Activated naive CD4-positive, alpha-beta T cell treated with anti-CD3 and anti-CD28 coated beads for 36 hours (primary cell): ENCODE data around the gene TBC1D22A. TPM values are rescaled to one million over a fixed set of nuclear protein-coding genes. Genes with fewer than 3 reads are reported as not detected.

Source experiments
- CTCF ChIA-PET: fragments of 350-600 bp; sonication (Branson Sonifier 250); formaldehyde crosslinking; loops from one replicate; lab custom pipeline; 2021; ENCODE audit warnings: antibody characterized with exemption; lab: Charles Lee
- DNase-seq: peaks from one replicate; pipeline ENCODE4 v3.0.0-alpha.2; 2020
- H3K27ac Mint-ChIP-seq: one replicate; pipeline ENCODE4 v1.8.0; 2021; ENCODE audit warnings: mild to moderate bottlenecking, mixed read lengths
- H3K27me3 Mint-ChIP-seq: one replicate; pipeline ENCODE4 v1.8.0; 2021; ENCODE audit warnings: low read depth, mixed read lengths
- H3K36me3 Mint-ChIP-seq: one replicate; pipeline ENCODE4 v1.8.0; 2021; ENCODE audit warnings: low read depth, mixed read lengths
- H3K4me1 Mint-ChIP-seq: one replicate; pipeline ENCODE4 v1.8.0; 2021; ENCODE audit warnings: low read depth, mixed read lengths
- H3K4me3 Mint-ChIP-seq: one replicate; pipeline ENCODE4 v1.8.0; 2021; ENCODE audit warnings: mild to moderate bottlenecking, moderate library complexity, mixed read lengths
- H3K9me3 Mint-ChIP-seq: one replicate; pipeline ENCODE4 v1.8.0; 2021; ENCODE audit warnings: mixed read lengths
- intact Hi-C: fragments of 100-400 bp; cut with micrococcal nuclease; formaldehyde crosslinking; loops from one replicate; pipeline ENCODE4 v1.15.1; 2023
- total RNA-seq, 2 experiments: library from RNA; stranded (reverse); gene quantifications; one replicate each; pipeline ENCODE4 v1.2.3, GENCODE V29; 2021

TBC1D22A gene
- total RNA-seq, 2 experiments from 2014 or later, result 20.1 to 21.4 TPM

DNA sequence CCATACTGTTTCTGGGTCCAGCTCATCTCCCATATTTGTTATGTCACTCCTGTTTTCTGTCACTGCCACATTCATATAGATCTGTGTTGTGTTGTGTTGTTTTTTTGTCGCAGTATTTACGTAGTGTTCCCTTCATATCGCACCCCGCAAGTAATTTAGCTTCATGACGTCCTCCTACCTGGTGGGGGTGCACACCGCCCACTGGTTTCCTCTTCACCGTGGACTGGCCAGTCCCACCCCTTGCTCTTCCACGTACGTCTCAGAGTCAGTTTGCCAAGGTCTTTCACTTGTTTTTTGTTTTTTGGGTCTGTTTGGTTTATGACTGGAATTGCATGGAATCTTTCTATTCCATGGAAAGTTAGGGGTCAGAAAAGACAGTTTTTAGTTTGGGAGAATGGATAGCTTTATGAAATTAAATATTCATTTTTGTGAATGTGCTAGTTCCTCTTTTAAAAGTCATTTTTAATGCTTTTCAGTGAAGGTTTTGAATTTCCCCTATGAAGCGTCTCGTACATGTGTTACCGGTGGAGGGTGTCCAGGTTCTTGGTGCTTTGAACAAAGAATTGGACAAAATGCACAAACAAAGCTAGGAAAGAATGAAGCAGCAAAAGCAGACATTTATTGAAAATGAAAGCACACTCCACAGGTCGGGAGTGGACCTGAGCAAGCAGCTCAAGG, 134.3 kb downstream of the TBC1D22A start:
- no peak overlapping the region for H3K27ac Mint-ChIP-seq
- no peak for DNase-seq
- CTCF ChIA-PET, result no interaction called here
- H3K27me3 Mint-ChIP-seq, result no peaks in the 10 kb centered on the region
- peaks cover 17% of the 10 kb centered on the region for H3K36me3 Mint-ChIP-seq
- H3K4me3 Mint-ChIP-seq, result no peak overlapping the region
- intact Hi-C loops, result no loop called here
- peaks cover 6% of the 10 kb centered on the region for H3K4me1 Mint-ChIP-seq
- H3K9me3 Mint-ChIP-seq, result no peaks in the 10 kb centered on the region

DNA sequence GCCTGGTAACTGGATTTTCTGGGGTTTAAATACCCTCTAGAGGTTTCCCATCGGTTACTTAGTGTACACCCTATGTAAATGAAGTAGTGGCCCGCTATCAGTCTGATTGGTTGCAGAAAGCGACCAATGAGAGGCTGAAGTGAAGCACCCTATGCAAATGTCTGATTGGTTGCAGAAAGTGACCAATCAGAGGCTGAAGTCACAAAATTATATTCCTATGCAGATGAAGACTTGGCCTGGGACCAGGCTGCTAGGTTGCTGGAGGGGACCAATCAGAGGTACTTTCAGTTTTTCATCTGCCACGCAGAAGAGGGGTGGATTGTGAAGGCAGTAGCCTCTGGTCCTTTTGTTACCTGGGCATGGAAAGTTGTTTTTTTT, 134.8 kb downstream of the TBC1D22A start:
- no peak overlapping the region for H3K4me3 Mint-ChIP-seq
- DNase-seq, result no peak
- CTCF ChIA-PET, result no interaction called here
- intact Hi-C loops, result no loop called here
- no peaks in the 10 kb centered on the region for H3K27me3 Mint-ChIP-seq
- H3K9me3 Mint-ChIP-seq, result no peaks in the 10 kb centered on the region
- H3K4me1 Mint-ChIP-seq, result peaks cover 6% of the 10 kb centered on the region
- H3K36me3 Mint-ChIP-seq, result peaks cover 17% of the 10 kb centered on the region
- no peak overlapping the region for H3K27ac Mint-ChIP-seq

DNA sequence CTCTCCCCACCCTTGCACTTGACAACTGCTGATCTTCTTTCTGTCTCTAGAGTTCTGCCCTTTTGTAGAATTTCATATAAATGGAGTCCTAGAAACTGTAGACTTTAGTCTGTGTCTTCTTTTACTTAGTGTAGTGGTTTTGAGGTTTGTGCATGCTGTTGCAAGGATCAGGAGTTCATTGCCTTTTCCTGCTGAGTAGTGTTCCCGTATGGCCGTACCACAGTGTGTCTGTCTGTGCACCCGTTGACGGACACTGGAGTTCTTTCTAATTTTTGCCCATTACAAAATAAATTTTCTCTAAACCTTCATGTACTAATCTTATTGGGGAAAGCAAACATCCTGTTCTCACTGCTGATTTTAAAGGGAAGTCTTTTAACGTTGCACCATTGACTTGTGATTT, 138.1 kb downstream of the TBC1D22A start:
- Mint-ChIP-seq H3K4me3 (no peak overlapping the region), H3K36me3 (peaks cover 12% of the 10 kb centered on the region), H3K27ac (no peak overlapping the region), H3K9me3 (no peaks in the 10 kb centered on the region), H3K4me1 (peaks cover 4% of the 10 kb centered on the region), H3K27me3 (no peaks in the 10 kb centered on the region)
- intact Hi-C loops, result no loop called here
- no peak for DNase-seq
- CTCF ChIA-PET, result no interaction called here

DNA sequence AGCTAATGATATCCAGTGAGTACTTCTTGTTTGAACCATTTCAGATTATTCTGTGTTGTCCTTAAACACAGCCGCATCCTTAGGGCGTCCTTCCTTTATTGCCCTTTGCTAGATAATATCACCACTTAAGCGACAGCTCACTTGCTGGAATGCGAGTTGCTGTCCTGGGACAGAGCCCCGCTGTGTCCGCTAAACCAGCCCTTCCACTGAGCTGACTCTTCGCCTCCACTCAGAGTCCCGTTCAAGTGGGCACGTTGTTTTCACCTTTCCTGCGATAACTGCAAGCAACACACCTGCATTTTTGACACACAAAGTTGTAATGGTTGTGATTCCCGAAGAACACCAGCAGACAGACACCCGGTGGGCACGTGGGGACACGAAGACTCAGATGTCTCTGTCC, 140.0 kb downstream of the TBC1D22A start:
- H3K4me3 Mint-ChIP-seq, result no peak overlapping the region
- no peaks in the 10 kb centered on the region for H3K9me3 Mint-ChIP-seq
- H3K36me3 Mint-ChIP-seq, result peaks cover 3% of the 10 kb centered on the region
- no peak overlapping the region for H3K27ac Mint-ChIP-seq
- no peaks in the 10 kb centered on the region for H3K27me3 Mint-ChIP-seq
- H3K4me1 Mint-ChIP-seq, result no peaks in the 10 kb centered on the region
- CTCF ChIA-PET, result interaction anchor here (0.6 kb wide), 1 partner anchor 1651 kb away, joined by 3 read pairs; no protein-coding TSS in a partner anchor
- intact Hi-C loops, result no loop called here
- DNase-seq, result no peak

DNA sequence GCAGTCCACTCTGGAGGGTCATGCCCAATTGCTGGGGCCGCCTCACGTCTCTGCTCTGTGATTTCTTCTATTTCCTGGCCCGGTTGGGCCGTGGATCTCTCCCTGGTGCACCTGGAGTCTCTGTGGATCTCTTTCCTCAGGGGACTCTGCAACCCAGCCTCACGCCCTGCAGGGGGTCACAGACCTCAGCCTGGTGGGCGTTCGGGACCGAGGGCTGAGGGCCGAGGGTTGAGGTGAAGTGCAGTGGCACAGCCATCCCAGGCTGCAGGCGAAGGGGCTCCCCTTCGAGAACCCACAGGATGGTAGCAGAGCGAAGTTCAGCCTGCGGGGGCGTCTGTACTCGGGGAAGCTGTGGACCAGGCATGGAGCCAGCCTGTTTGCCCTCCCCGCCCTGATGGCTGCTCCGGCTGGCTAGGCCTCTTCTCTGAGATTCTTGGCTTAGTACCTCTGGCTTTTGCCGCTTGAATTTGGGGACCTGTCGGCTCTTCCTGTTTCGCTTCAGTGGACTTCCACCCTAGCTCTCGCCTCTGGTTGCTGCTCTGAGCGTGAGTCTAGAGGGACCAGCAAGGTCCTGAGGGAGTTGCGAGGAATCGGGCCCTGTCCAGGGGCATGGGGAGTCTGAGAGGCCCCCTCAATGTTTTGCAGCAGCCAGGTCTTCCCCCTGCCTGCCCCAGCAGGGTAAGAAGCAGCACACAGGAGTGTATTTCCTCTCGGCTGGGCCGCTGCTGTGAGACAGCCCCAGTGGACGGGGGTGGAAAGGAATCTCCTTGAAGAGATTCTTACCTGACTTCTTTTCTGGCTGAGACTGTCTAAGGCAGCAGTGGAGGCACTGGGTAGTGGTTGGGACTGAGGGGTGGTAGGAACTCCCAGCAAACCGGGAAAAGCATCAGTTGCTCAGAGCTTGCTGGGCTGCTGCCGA, 140.8 kb downstream of the TBC1D22A start:
- Mint-ChIP-seq H3K9me3 (no peaks in the 10 kb centered on the region), H3K27ac (no peak overlapping the region), H3K4me3 (no peak overlapping the region), H3K36me3 (peaks cover 3% of the 10 kb centered on the region), H3K4me1 (no peaks in the 10 kb centered on the region), H3K27me3 (no peaks in the 10 kb centered on the region)
- CTCF ChIA-PET, result interaction anchor here (0.7 kb wide), 3 partner anchors 58 to 104 kb away, joined by 3 to 7 read pairs (median 3); no protein-coding TSS in a partner anchor
- intact Hi-C loops, result no loop called here
- DNase-seq, result no peak

DNA sequence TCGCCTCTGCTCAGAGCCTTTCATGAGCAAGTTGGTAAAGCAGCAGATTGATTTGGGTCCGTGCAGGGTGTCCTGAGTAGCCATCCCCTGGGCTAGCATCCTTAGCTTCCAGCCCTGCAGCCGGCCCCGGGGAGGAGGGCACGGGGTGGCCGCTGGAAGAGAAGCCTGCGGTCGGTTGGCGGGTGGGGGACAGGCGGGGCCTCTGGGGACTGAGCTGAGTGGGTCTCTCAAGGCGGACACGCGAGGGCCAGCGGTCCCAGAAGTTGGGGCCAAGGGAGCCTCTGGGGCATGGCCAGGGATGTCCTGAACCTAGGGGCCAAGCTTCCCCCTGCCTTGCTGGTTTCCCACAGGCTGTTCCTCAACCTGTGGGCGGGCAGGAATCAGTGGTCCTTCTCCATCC, 143.0 kb downstream of the TBC1D22A start:
- H3K36me3 Mint-ChIP-seq, result peaks cover 1% of the 10 kb centered on the region
- CTCF ChIA-PET, result no interaction called here
- intact Hi-C loops, result no loop called here
- no peak overlapping the region for H3K27ac Mint-ChIP-seq
- no peak overlapping the region for H3K4me3 Mint-ChIP-seq
- H3K4me1 Mint-ChIP-seq, result no peaks in the 10 kb centered on the region
- no peak for DNase-seq
- no peaks in the 10 kb centered on the region for H3K27me3 Mint-ChIP-seq
- no peaks in the 10 kb centered on the region for H3K9me3 Mint-ChIP-seq

DNA sequence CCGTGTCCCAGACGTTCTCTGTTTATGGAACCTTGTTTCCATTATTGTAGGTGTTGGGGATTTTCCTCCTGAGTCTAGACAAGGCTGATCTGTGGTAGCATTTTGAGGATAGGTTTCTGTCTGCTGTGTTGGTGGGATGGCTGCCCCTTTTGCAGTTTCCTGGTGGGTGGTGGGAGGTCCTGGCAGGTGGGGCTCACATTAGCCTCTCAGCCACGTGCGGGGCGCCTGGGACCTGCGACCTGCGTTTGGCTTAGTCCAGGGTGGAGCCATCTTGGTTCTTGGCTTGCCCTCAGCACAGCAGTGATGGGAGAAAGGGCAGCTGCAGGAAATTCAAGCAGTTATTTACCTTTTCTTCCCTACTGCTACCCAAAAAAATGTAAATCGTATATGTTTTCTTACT, 143.4 kb downstream of the TBC1D22A start:
- no peaks in the 10 kb centered on the region for H3K4me1 Mint-ChIP-seq
- no peaks in the 10 kb centered on the region for H3K9me3 Mint-ChIP-seq
- no peaks in the 10 kb centered on the region for H3K27me3 Mint-ChIP-seq
- H3K4me3 Mint-ChIP-seq, result no peak overlapping the region
- H3K27ac Mint-ChIP-seq, result no peak overlapping the region
- CTCF ChIA-PET, result no interaction called here
- intact Hi-C loops, result no loop called here
- peaks cover 1% of the 10 kb centered on the region for H3K36me3 Mint-ChIP-seq
- no peak for DNase-seq

DNA sequence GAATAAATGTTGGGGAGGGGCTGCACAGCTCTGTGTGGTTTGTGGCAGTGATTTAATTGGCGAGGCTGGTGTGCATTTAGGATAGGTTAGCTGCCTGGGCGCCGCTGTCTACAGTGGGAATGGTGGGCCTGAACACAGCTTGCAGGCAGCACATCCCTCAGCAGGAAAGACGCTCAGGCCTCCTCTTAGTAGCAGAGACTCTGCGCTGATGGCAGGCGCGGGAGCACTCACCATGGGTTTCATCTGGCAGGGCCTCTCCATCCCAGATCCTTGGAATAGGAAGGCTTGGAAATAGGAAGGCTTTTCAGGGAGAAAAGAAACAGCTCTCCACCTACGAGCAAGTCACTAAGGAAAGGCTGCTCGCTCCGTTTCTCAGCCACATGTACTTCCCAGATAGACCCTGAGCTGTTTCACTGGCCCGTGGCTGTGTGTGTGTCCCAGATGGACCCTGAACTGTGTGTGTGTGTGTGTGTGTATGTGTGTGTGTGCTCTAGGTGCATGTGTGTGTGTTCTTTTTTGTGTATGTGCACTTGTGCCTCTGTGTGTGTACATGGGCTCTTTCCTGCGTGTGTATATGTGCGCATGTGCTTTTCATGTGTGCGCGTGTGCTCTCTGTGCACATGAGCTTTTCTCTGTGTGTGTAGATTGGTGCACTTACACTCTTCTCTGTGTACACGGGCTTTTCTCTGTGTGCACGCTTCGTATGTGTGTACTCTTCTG, 144.0 kb downstream of the TBC1D22A start:
- peaks cover 1% of the 10 kb centered on the region for H3K36me3 Mint-ChIP-seq
- H3K4me1 Mint-ChIP-seq, result no peaks in the 10 kb centered on the region
- no peak overlapping the region for H3K4me3 Mint-ChIP-seq
- no peak overlapping the region for H3K27ac Mint-ChIP-seq
- no peaks in the 10 kb centered on the region for H3K27me3 Mint-ChIP-seq
- intact Hi-C loops, result no loop called here
- CTCF ChIA-PET, result no interaction called here
- no peak for DNase-seq
- no peaks in the 10 kb centered on the region for H3K9me3 Mint-ChIP-seq

DNA sequence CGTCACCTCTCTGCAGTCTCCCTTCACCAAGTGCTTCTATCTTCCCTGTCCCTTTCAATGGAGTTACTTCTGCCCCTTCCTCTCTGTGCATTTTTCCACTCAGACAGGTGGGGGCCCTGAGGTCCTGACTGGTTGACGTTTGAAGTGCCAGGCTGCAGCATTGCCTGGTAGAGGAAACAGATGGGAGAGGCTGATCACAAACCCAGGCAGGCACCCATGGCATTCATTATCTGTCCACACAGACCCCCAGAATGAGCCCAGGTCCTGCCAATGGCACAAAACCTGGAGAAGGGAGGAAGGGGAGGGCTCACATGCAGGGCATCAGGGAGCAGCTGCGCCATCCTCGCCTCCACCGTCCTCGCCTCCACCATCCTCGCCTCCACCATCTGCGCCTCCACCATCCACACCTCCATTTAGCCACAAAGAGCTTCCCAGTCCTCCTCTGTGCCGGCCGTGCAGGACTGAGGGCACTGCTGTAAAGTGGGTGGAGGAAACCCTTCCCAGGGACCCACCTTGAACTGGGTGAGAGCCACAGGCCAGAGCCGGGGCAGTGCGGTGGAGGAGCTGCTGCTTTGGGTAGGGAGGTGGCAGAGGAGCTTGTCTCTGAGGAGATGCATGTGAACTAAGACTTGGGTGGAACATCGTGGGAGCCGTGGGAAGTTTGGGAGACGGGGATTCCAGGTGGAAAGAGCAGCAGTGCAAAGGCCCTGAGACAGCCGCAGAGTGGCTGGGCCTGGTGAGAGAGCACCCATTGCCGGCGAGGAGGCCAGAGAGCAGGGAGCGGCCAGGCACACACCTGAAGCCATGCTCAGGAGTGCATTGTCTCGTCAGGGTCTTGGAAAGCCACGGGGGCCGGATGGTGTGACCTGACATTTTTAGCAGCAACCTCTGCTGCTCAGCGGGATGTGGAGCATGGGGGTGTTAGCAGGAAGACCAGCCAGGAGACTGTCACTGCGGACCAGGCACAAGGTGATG, 145.1 kb downstream of the TBC1D22A start:
- intact Hi-C loops, result no loop called here
- Mint-ChIP-seq H3K27ac (no peak overlapping the region), H3K4me1 (no peaks in the 10 kb centered on the region), H3K9me3 (no peaks in the 10 kb centered on the region), H3K27me3 (no peaks in the 10 kb centered on the region), H3K36me3 (peaks cover 1% of the 10 kb centered on the region), H3K4me3 (no peak overlapping the region)
- CTCF ChIA-PET, result no interaction called here
- no peak for DNase-seq

DNA sequence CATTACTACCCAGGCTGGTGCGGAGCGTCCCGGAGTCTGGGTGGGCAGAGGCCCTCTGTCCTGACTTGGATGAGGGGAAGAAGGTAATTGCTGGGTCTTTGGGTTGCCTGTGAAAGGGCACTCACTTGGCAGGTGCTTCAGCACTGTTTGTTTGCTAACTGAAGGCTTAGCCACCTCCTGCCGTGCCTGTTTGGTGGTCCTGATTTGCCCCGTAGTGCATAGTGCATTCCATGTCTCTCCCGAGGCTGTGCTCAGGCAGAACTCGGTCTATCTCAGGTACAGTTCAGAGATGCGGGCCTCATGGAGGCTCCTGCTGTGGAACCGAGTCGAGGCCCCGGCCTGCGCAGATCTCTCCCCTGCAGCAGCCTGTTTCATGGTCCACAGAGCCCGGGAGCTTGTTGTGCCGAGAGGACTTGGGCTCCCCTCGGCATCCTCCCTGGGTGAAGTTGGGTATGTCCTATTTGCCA, 146.2 kb downstream of the TBC1D22A start:
- intact Hi-C loops, result no loop called here
- no peak overlapping the region for H3K27ac Mint-ChIP-seq
- peaks cover 1% of the 10 kb centered on the region for H3K36me3 Mint-ChIP-seq
- no peak overlapping the region for H3K4me3 Mint-ChIP-seq
- H3K9me3 Mint-ChIP-seq, result no peaks in the 10 kb centered on the region
- H3K4me1 Mint-ChIP-seq, result no peaks in the 10 kb centered on the region
- DNase-seq, result no peak
- CTCF ChIA-PET, result no interaction called here
- no peaks in the 10 kb centered on the region for H3K27me3 Mint-ChIP-seq

DNA sequence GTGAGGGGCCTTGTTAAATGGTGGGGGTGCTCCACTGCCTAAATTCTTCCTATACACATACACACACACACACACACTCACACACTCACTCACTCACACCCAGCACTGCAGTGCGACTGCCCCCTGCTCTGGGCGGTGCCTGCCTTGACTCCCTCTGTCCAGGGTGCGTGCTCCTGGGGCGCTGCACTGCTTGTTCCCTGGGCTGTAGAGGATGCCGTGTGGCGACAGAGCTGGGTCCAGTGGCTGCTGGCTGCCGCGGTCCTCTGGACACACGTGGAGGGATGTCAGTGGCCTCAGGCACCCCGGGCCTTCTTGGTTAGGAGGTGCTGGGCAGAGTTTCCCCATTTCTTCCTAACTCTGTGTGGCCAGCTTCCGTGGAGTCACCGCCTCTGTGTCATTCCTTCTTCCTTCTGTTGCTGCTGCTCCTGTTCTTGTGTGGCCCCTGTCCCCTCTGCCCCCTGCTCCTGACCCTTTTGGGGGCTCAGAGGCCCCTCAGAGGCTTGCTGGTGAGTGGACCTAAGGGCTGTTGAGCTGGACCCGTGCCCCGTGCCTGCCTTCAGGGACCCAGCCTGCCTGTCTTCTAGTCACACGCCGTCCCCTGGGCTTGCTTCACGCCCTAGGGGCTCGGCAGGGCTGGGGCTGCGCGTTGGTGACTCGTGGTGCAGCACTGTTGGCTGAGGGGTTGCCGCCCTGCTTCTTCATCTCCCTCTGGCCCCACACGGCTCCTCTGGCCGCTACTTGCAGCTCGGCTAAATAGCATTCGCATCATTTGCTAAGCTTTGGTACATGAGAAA, 147.0 kb downstream of the TBC1D22A start:
- Mint-ChIP-seq H3K4me3 (no peak overlapping the region), H3K4me1 (no peaks in the 10 kb centered on the region), H3K27me3 (no peaks in the 10 kb centered on the region), H3K36me3 (peaks cover 3% of the 10 kb centered on the region), H3K27ac (no peak overlapping the region), H3K9me3 (no peaks in the 10 kb centered on the region)
- DNase-seq, result no peak
- CTCF ChIA-PET, result no interaction called here
- intact Hi-C loops, result no loop called here
